C4-2B (cell line): Measurements from ENCODE around the gene MLXIP.
"Not testable (repeated sequence)": the region's sequence is repeated elsewhere in the genome, so short reads cannot be mapped to it uniquely, and the experiment has no call there.

Experiments used
- H3K27ac ChIP-seq: fragments of 450-650 bp; 2 replicates; pipeline ENCODE4 v1.5.1; 2017
- ZFX ChIP-seq: fragments of 450-650 bp; IDR thresholded peaks from 2 replicates; pipeline ENCODE4 v1.6.1; 2017
- TF ChIP-seq, protein P1 (sequence below): fragments of 450-650 bp; conservative IDR thresholded peaks from 2 replicates; pipeline ENCODE4 v1.5.1; 2017; ENCODE audit warnings: mild to moderate bottlenecking

The MLXIP gene

DNA sequence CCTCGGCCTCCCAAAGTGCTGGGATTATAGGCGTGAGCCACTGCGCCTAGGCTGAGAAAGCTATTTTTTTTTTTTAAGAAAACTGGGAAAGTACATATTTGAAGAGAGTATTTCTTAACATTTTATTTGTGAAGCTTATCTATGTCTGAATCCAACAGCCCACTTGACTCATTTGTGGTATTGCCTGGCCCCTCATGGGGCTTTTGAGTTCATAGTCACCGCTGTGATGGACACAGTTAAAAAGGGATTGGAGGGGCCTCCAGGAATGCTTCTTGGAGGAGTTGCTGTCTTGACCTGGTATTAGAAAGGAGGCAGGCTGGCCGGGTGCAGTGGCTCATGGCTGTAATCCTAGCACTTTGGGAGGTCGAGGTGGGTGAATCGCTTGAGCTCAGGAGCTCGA is 30.4 kb upstream of the MLXIP start:
- no peak overlapping the region for H3K27ac ChIP-seq

DNA sequence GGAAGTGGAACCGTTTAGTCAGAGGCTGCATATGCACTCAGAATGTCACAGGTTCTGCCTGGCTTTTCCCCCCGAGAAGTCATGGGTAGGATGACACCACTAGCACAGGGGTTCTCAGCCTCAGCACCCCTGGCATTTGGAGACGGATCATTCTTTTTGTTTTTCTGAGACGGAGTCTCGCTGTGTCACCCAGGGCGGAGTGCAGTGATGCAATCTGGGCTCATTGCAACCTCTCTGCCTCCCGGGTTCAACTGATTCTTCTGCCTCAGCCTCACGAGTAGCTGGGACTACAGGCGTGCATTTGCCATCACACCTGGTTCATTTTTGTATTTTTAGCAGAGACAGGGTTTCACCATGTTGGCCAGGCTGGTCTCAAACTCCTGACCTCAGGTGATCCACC is 28.7 kb upstream of the MLXIP start:
- TF ChIP-seq, protein P1, sequence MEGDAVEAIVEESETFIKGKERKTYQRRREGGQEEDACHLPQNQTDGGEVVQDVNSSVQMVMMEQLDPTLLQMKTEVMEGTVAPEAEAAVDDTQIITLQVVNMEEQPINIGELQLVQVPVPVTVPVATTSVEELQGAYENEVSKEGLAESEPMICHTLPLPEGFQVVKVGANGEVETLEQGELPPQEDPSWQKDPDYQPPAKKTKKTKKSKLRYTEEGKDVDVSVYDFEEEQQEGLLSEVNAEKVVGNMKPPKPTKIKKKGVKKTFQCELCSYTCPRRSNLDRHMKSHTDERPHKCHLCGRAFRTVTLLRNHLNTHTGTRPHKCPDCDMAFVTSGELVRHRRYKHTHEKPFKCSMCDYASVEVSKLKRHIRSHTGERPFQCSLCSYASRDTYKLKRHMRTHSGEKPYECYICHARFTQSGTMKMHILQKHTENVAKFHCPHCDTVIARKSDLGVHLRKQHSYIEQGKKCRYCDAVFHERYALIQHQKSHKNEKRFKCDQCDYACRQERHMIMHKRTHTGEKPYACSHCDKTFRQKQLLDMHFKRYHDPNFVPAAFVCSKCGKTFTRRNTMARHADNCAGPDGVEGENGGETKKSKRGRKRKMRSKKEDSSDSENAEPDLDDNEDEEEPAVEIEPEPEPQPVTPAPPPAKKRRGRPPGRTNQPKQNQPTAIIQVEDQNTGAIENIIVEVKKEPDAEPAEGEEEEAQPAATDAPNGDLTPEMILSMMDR = no peak
- no peak for TF ChIP-seq ZFX
- no peak overlapping the region for H3K27ac ChIP-seq

More for the DNA sequence above, 30.4 kb upstream of the MLXIP start:
- TF ChIP-seq, protein P1 = no peak
- TF ChIP-seq ZFX = no peak

DNA sequence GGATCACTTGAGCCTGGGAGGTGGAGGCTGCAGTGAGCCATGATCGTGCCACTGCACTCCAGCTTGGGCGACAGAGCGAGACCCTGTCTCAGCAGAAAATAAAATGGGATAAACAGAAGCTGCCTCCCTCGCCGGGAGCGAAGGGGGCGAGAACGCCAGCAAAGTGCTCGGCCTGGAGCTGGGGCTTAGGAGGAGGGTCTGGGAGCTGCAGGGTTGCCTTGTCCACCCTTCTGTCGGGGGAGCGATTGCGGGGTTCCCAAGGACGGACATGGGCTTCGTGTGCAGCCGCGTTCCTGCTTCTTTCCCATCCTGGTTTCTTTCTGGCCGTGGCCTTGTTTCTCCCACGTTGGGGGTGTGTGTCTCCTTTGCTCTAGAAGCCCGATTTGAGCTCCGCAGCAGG is 27.9 kb upstream of the MLXIP start:
- no peak for TF ChIP-seq ZFX
- TF ChIP-seq, protein P1 = no peak
- H3K27ac ChIP-seq = no peak overlapping the region

DNA sequence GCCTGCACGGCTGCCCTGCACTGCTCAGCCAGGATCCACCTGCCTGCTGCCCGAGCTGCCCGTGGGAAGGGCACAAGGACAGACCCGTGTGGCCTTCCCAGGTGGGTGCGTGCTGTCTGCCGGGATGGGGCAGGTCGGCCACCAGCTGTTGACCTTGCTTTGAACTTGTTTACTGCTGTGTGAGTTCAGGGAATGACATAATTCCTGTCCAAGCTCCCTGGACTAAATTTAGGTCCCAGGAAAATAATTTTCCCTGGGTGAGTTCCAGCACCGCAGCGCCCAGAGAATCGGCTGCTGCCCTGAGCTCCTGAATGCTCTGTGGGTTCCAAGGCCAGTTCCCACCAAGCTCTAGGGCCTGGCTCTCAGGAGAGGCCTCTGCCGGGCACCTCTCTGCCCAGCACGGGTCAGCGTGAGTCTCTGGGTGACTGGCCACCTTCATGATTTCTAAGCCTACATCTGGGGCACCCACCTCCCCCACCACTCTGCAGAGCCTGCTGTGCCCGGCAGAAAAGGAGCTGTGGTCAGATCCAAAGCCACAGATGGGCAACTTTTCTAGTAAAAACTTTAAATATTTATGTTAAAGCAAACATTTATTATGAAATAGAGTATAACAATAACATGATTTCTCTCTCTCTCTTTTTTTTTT is 27.2 kb upstream of the MLXIP start:
- no peak overlapping the region for H3K27ac ChIP-seq
- TF ChIP-seq, protein P1 = no peak
- no peak for TF ChIP-seq ZFX

DNA sequence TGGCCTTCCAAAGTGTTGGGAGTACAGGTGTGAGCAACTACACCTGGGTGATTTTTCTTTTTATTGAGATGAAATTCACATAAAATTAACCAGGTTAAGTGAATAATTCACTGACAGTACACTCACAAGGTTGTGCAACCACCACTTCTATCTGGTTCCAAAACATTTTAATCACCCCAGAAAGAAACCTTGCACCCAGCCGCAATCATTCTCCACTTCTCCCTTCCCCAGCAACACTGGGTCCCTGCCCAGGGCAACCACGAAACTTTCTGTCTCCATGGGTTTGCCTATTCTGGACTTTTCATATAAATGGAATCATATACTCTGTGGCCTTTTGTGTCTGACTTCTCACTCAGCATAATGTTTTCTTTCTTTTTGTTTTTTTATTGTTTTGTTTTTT is 26.3 kb upstream of the MLXIP start:
- H3K27ac ChIP-seq = no peak overlapping the region
- TF ChIP-seq ZFX = no peak

DNA sequence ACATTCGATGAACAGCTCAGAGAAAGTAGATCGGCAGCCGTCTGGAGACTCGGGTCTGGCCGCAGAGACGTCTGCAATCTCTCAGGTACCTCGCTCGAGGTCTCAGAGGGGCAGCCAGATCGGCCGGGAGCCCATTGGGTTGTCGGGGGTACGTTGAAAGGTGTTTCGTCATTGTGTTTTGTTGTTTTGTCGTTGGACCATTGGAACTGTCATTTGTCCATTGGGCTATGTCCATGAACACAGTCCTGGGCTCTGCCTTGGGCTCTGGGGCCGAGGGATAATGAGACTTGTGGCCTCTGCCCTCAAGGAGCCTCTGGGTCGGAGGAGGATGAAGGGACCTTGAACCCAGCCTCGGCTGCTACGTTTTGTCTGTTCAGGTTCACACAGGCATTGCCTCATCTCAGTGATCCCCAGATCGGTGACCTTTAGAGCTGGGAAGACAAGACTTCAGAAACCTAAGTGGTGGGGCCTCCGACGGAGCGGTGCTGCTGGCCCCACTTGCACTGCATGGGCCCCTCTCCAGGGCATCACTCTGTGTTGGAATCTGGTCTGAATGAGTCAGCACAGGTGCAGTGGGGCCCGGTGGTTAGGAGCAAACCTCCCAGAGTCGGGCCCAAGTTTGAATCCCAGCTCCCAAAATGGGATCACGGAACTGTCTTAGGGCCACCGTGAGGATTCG is 23.6 kb upstream of the MLXIP start:
- no peak overlapping the region for H3K27ac ChIP-seq
- TF ChIP-seq, protein P1 = no peak
- TF ChIP-seq ZFX = no peak

DNA sequence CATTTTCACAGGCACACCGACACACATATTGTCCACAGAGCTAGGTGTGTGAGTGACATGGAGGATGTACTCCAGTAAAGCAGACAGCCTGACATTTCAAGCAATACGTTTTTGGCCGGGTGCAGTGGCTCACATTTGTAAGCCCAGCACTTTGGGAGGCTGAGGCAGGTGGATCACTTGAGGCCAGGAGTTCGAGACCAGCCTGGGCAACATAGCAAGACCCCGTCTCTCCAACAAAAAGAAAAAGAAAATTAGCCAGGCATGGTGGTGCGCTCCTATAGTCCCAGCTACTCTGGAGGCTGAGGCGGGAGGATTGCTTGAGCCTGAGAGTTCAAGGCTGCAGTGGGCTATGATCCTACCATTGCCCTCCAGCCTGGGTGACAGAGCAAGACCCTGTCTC is 22.1 kb upstream of the MLXIP start:
- not testable (repeated sequence) for H3K27ac ChIP-seq

DNA sequence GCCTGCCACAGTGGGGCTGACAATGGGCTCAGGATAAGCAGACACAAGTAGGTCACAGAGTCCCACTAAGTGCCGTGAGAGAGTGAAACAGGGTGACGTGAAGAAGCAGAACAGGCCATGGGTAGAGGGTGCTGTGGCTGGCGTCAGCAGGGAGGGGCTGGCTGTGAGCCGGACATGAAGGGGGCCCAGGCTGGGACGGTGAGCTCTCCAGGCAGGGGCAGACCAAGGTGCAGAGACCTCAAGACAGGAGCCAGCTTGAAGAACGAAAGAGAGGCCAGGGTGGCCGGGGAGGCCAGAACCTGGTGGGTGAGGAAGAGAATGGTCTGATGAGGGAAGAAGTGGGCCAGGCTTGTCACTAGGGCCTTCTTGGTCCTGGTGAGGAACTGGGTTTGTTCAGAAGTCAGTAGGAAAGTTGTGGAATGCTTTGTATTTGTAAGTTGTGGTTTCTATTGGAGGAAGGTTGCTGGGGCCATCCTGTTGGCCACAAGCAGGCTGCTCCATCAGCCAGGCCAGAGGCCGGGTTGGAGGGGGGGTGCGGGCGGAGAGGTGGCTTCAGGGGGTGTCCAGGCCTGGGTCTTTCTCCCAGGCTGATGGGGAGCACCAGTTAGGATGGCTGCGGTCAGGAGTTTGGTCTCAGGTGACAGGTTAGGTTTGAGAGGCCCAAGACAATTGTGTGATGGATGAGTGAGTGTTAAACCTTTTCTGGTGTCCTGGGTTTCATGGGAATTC is 21.4 kb upstream of the MLXIP start:
- TF ChIP-seq ZFX = no peak
- TF ChIP-seq, protein P1 = no peak

More for the DNA sequence above, 21.4 kb upstream of the MLXIP start:
- no peak overlapping the region for H3K27ac ChIP-seq
